Activated B cell treated with CpG ODN at 0.5 μM for 24 hours (primary cell): ENCODE results near the gene DTNA. TPM values are rescaled to one million over a fixed set of nuclear protein-coding genes. Genes with fewer than 3 reads are reported as not detected.

Experiments used
- ATAC-seq: fragments of 200-7000 bp; cut with Tn5 transposase; one replicate; pipeline ENCODE4 v1.10.0; 2021; ENCODE audit warnings: low read depth, mild to moderate bottlenecking, moderate library complexity
- CTCF ChIA-PET: fragments of 350-600 bp; sonication (Branson Sonifier 250); formaldehyde crosslinking; loops from one replicate; lab custom pipeline; 2021; ENCODE audit warnings: antibody characterized with exemption; lab: Charles Lee
- POLR2A ChIA-PET: fragments of 350-600 bp; sonication (Branson Sonifier 250); formaldehyde crosslinking; loops from one replicate; lab custom pipeline; 2021; ENCODE audit warnings: antibody characterized with exemption; lab: Charles Lee
- DNase-seq: peaks from one replicate; pipeline ENCODE4 v3.0.0; 2022
- H3K27ac Mint-ChIP-seq: one replicate; pipeline ENCODE4 v1.8.0; 2020; ENCODE audit warnings: mixed read lengths
- H3K27me3 Mint-ChIP-seq: one replicate; pipeline ENCODE4 v1.8.0; 2021; ENCODE audit warnings: mixed read lengths
- H3K36me3 Mint-ChIP-seq: one replicate; pipeline ENCODE4 v1.8.0; 2021; ENCODE audit warnings: low read depth, mixed read lengths
- H3K4me1 Mint-ChIP-seq: one replicate; pipeline ENCODE4 v1.8.0; 2021; ENCODE audit warnings: mixed read lengths
- H3K4me3 Mint-ChIP-seq: one replicate; pipeline ENCODE4 v1.8.0; 2020; ENCODE audit warnings: mild to moderate bottlenecking, mixed read lengths
- H3K9me3 Mint-ChIP-seq: one replicate; pipeline ENCODE4 v1.8.0; 2020; ENCODE audit warnings: mixed read lengths
- intact Hi-C: fragments of 100-400 bp; cut with micrococcal nuclease; formaldehyde crosslinking; loops from one replicate; pipeline ENCODE4 v1.15.1; 2024
- total RNA-seq: library from RNA; stranded (reverse); gene quantifications from 2 replicates; pipeline ENCODE4 v1.2.3, GENCODE V29; 2022
- TF ChIP-seq, protein P1 (sequence below): fragments of 200-600 bp; IDR thresholded peaks from one replicate; pipeline ENCODE4 v1.8.0; 2022; ENCODE audit warnings: antibody characterized with exemption, mild to moderate bottlenecking

The DTNA gene
- total RNA-seq, 1 donor from 2014 or later = not detected

DNA sequence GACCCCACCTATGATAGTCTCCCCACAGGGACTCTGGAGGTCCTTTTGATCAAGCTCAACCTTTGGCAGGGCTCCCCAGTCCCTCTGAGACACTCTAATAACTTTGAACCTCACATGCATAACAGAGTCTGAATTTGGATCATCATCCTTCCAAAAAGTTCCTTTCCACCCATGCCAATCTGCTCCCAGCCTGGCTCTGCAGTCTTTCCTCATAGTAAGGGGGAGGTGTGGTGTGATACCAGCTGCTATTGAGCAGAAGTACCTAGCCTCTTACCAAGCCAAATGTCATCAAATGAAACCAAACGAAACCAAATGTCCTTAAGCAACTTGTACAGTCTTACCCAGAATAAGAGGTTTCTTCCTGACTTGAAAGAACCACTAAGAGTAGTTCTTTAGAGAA, 36.5 kb downstream of the DTNA start:
- intact Hi-C loops = no loop called here
- CTCF ChIA-PET = no interaction called here

DNA sequence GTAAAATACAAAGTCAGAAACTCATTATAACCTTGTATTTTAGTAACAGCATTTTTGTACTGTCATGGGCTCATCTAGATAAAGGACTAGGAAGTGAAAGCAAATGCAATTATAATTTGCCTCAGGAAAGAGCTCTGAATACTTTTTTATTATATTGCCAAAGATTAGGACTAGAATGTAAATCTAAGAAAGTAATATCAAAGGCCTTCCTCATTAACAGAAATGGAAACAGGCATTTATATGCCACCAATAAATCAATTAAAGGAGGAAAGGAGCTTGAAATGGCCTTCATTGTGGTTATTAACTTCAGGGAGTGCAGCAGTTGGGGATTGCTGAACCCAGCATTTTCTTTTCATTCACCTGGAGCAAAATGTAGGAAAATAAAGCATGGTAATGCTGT, 39.6 kb downstream of the DTNA start:
- H3K9me3 Mint-ChIP-seq = no peaks in the 10 kb centered on the region
- H3K4me1 Mint-ChIP-seq = no peaks in the 10 kb centered on the region
- no peaks in the 10 kb centered on the region for H3K27me3 Mint-ChIP-seq
- no peak for DNase-seq
- H3K4me3 Mint-ChIP-seq = no peak overlapping the region
- POLR2A ChIA-PET = no interaction called here
- no peak for ATAC-seq
- no peaks in the 10 kb centered on the region for H3K36me3 Mint-ChIP-seq
- CTCF ChIA-PET = no interaction called here
- no peak overlapping the region for H3K27ac Mint-ChIP-seq
- TF ChIP-seq, protein P1, sequence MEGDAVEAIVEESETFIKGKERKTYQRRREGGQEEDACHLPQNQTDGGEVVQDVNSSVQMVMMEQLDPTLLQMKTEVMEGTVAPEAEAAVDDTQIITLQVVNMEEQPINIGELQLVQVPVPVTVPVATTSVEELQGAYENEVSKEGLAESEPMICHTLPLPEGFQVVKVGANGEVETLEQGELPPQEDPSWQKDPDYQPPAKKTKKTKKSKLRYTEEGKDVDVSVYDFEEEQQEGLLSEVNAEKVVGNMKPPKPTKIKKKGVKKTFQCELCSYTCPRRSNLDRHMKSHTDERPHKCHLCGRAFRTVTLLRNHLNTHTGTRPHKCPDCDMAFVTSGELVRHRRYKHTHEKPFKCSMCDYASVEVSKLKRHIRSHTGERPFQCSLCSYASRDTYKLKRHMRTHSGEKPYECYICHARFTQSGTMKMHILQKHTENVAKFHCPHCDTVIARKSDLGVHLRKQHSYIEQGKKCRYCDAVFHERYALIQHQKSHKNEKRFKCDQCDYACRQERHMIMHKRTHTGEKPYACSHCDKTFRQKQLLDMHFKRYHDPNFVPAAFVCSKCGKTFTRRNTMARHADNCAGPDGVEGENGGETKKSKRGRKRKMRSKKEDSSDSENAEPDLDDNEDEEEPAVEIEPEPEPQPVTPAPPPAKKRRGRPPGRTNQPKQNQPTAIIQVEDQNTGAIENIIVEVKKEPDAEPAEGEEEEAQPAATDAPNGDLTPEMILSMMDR = no peak
- intact Hi-C loops = no loop called here

More for the DNA sequence above, 36.5 kb downstream of the DTNA start:
- Mint-ChIP-seq H3K4me1 (no peaks in the 10 kb centered on the region), H3K36me3 (no peaks in the 10 kb centered on the region), H3K27ac (no peak overlapping the region), H3K27me3 (no peaks in the 10 kb centered on the region), H3K9me3 (no peaks in the 10 kb centered on the region), H3K4me3 (no peak overlapping the region)
- TF ChIP-seq, protein P1 = no peak
- POLR2A ChIA-PET = no interaction called here
- DNase-seq (no peak), ATAC-seq (no peak)

DNA sequence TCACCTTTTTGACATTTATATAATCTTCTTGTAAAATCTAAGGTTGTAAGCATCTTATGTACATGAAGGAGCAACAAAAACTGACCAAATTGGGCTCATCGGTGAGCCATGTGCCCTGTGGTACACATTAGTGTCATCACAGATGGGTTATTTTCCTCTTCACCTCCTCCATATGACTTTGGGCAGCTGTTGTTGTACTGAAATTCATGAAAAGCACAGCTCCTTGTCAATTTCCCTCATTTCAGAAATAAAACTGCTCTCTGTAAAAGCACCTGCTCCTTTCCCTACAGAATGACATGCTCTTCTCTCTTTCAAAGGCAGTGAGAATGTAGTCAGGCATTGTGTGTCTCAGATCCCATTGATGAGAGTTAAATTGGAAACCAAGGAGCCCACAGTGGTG, 42.0 kb downstream of the DTNA start:
- intact Hi-C loops = no loop called here
- no peaks in the 10 kb centered on the region for H3K36me3 Mint-ChIP-seq
- no peak for DNase-seq
- no peak overlapping the region for H3K27ac Mint-ChIP-seq
- ChIA-PET CTCF (no interaction called here), POLR2A (no interaction called here)
- TF ChIP-seq, protein P1 = no peak
- no peaks in the 10 kb centered on the region for H3K9me3 Mint-ChIP-seq
- H3K4me1 Mint-ChIP-seq = no peaks in the 10 kb centered on the region
- ATAC-seq = no peak
- H3K4me3 Mint-ChIP-seq = no peak overlapping the region
- no peaks in the 10 kb centered on the region for H3K27me3 Mint-ChIP-seq

DNA sequence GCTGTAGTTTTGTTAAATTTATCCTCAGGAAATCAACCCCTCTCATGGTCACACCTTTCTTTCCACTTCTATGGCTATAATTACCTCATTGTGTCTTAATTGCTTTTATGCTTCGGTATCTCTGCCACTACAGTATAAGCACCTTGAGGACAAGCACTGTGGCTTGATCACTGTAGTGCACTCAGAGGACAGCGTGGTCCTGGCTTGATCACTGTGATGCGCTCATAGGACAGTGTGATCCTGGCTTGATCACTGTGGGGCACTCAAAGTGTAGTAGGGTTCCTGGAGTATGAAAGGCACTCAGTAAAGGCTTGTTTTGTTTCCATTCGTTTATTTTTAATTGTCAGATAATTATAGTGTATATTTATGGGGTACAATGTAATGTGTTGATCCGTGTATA, 44.2 kb downstream of the DTNA start:
- Mint-ChIP-seq H3K27ac (no peak overlapping the region), H3K4me3 (no peak overlapping the region), H3K9me3 (no peaks in the 10 kb centered on the region), H3K27me3 (no peaks in the 10 kb centered on the region), H3K4me1 (no peaks in the 10 kb centered on the region), H3K36me3 (no peaks in the 10 kb centered on the region)
- ChIA-PET CTCF (no interaction called here), POLR2A (no interaction called here)
- DNase-seq (no peak), ATAC-seq (no peak)
- intact Hi-C loops = no loop called here
- TF ChIP-seq, protein P1 = no peak

DNA sequence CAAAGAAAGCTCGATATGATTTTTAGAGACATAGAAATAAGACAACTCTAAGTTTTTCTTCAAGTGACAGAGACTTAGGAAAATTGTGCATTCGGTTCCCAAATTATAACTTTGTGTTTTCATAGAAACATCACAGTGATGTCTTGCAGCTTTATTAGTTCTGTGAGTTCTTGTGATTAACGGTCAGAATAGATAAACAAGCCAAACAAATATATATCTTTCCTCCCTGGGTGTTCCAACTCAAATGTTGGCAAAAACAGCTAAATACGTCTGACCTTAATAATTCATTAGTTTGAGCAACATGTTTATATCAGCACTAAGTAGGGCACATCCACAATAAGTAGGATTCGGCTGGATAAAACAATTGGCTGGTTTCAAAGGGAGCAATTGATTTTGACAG, 47.6 kb downstream of the DTNA start:
- ATAC-seq (no peak), DNase-seq (no peak)
- ChIA-PET POLR2A (no interaction called here), CTCF (no interaction called here)
- Mint-ChIP-seq H3K27me3 (no peaks in the 10 kb centered on the region), H3K27ac (no peak overlapping the region), H3K4me1 (no peaks in the 10 kb centered on the region), H3K36me3 (no peaks in the 10 kb centered on the region), H3K4me3 (no peak overlapping the region), H3K9me3 (no peaks in the 10 kb centered on the region)
- TF ChIP-seq, protein P1 = no peak
- intact Hi-C loops = no loop called here
